Activated T-cell treated with anti-CD3 and anti-CD28 coated beads, Interleukin-2, amount 50 U/mL, for 72 hours (primary cell): ENCODE data around the gene BSCL2. TPM values are rescaled to one million over a fixed set of nuclear protein-coding genes. Genes with fewer than 3 reads are reported as not detected.
"Not testable (repeated sequence)": the region's sequence is repeated elsewhere in the genome, so short reads cannot be mapped to it uniquely, and the experiment has no call there.

Experiments used
- ATAC-seq, 2 donors: fragments of 150-1000 bp; cut with Tn5 transposase; replicated peaks in 1 of 2; 2 replicates each; pipeline ENCODE4 v1.10.0; 2021; ENCODE audit warnings: moderate library complexity in 2 of 2, mild to moderate bottlenecking in 1 of 2
- DNase-seq, 2 donors: peaks; one replicate each; pipeline ENCODE4 v3.0.0; 2021 to 2022; ENCODE audit warnings: mixed read lengths in 1 of 2
- H3K27ac Mint-ChIP-seq: one replicate; pipeline ENCODE4 v1.8.0; 2022; ENCODE audit warnings: mild to moderate bottlenecking, moderate library complexity, mixed read lengths
- H3K27me3 Mint-ChIP-seq: one replicate; pipeline ENCODE4 v1.8.0; 2022; ENCODE audit warnings: low read depth, mixed read lengths
- H3K36me3 Mint-ChIP-seq, 2 donors: one replicate each; pipeline ENCODE4 v1.8.0; 2022; ENCODE audit warnings: mixed read lengths in 2 of 2, mild to moderate bottlenecking in 1 of 2; ENCODE audit not compliant: insufficient read depth in 2 of 2
- H3K4me1 Mint-ChIP-seq: one replicate; pipeline ENCODE4 v1.8.0; 2022; ENCODE audit warnings: low read depth, mixed read lengths
- H3K4me3 Mint-ChIP-seq, 2 donors: one replicate each; pipeline ENCODE4 v1.8.0; 2022; ENCODE audit warnings: mild to moderate bottlenecking in 2 of 2, mixed read lengths in 2 of 2, moderate library complexity in 2 of 2
- H3K9me3 Mint-ChIP-seq, 2 donors: one replicate each; pipeline ENCODE4 v1.8.0; 2022; ENCODE audit warnings: mixed read lengths in 2 of 2
- total RNA-seq, 2 donors: library from RNA; stranded (reverse); gene quantifications; one replicate each; pipeline ENCODE4 v1.2.3, GENCODE V29; 2022

BSCL2 gene
- 10 to 100 TPM; 38.4 to 40.7 TPM for total RNA-seq

DNA sequence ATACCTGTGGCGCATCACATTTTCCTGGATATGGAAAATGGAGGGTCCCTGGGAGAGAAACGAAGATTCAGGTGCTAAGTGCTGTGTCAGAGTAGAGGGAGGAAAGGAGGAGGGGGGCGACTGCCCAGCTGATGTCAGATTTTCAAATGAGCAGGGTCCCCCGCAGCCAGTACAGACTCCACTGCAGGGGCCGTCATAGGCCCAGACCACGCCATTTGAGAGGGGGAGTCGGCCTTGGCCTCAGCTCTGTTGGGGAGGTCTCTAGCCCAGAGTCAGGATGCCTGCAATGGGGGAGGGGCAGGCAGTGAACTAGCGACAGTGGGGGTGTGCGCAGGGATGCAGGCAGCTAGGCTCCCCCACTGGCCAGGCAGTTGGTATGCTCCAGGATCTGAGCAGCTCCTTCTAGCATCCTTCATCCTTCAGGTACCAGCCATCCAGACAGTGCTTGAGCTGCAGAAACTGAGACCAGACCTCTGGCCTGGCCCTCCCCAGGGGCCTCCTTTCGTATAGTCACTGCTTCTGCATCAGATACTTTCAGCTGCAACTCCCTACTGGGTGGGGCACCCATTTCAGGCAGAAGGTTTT, at the start of gene BSCL2, which contains the start of gene GNG3:
Gene BSCL2, minus strand, starts transcription at position 148 of the 585 bp plus-strand sequence. CDS start 229 bp downstream, outside the sequence.
Gene GNG3, plus strand, starts transcription at position 400 of the 585 bp plus-strand sequence. CDS start 620 bp downstream, outside the sequence.
- peak in 1 of 2 donors; percentile 11 for DNase-seq
- H3K9me3 Mint-ChIP-seq: no peaks in the 10 kb centered on the region
- no peak for ATAC-seq
- peak within 1 kb of the TSS; percentile 89 to 96 for H3K4me3 Mint-ChIP-seq
- peaks cover 0 to 10% of the 10 kb centered on the region in 2 donors for H3K36me3 Mint-ChIP-seq
- H3K4me1 Mint-ChIP-seq: peaks cover 55% of the 10 kb centered on the region
- no peak within 1 kb of the TSS for H3K27ac Mint-ChIP-seq
- no peaks in the 10 kb centered on the region for H3K27me3 Mint-ChIP-seq

DNA sequence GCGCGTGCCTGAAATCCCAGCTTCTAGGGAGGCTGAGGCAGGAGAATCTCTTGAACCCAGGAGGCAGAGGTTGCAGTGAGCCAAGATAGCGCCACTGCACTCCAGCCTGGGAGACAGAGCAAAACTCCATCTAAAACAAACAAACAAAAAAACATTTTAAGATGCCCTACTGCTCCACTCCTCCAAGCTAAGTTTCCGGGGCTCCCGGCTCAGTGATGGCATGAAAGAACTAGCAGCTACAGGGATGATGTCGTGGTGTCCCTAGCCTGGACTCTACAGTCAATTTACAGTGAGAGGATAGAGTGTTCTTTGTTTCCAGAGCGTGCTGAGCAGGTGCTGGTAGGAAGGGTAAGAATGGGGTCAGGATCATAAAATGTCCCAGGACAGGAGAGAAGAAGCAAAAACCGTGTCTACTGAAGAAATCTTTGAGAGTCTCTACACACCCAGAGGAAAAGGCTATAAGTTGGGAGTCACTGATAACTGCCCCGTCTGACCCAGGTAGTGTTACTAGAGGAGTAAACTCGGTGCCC, 47.9 kb upstream of the BSCL2 start:
- no peaks in the 10 kb centered on the region for H3K27me3 Mint-ChIP-seq
- H3K9me3 Mint-ChIP-seq: no peaks in the 10 kb centered on the region
- H3K4me1 Mint-ChIP-seq: peaks cover 19% of the 10 kb centered on the region
- no peak overlapping the region for H3K27ac Mint-ChIP-seq
- H3K4me3 Mint-ChIP-seq: peak overlapping the region; percentile 20 to 93
- no peak for DNase-seq
- ATAC-seq: no peak
- peaks cover 0 to 2% of the 10 kb centered on the region in 2 donors for H3K36me3 Mint-ChIP-seq

- ATAC-seq (peak; percentile 96), DNase-seq (peak; percentile 96 to 98)
- Mint-ChIP-seq H3K9me3 (no peaks in the 10 kb centered on the region), H3K4me1 (peaks cover 29% of the 10 kb centered on the region), H3K4me3 (peak within 1 kb of the TSS; percentile 91 to 93), H3K36me3 (peaks cover 0 to 2% of the 10 kb centered on the region in 2 donors), H3K27me3 (no peaks in the 10 kb centered on the region), H3K27ac (peak within 1 kb of the TSS; percentile 89)
Observed at GRCh38 chr11:62753736-62754603, 46.7 kb upstream of the BSCL2 start, which contains the start of gene ZBTB3. Gene ZBTB3 (minus strand): TSS chr11:62754160. CDS start chr11:62753664, 496 bp downstream.

- ATAC-seq: no peak
- Mint-ChIP-seq H3K27me3 (no peaks in the 10 kb centered on the region), H3K36me3 (peaks cover 0 to 2% of the 10 kb centered on the region in 2 donors), H3K27ac (peak overlapping the region; percentile 89), H3K4me3 (peak overlapping the region; percentile 91 to 93), H3K4me1 (peaks cover 32% of the 10 kb centered on the region), H3K9me3 (no peaks in the 10 kb centered on the region)
- DNase-seq: no peak
Observed at GRCh38 chr11:62752994-62753735, 45.9 kb upstream of the BSCL2 start.

GRCh38 chr11:62752177-62752785, 45.1 kb upstream of the BSCL2 start:
- ATAC-seq: no peak
- H3K4me3 Mint-ChIP-seq: peak overlapping the region; percentile 91 to 93
- H3K27me3 Mint-ChIP-seq: no peaks in the 10 kb centered on the region
- peak overlapping the region; percentile 44 for H3K27ac Mint-ChIP-seq
- no peaks in the 10 kb centered on the region for H3K9me3 Mint-ChIP-seq
- peaks cover 0 to 2% of the 10 kb centered on the region in 2 donors for H3K36me3 Mint-ChIP-seq
- DNase-seq: no peak
- H3K4me1 Mint-ChIP-seq: peaks cover 32% of the 10 kb centered on the region

DNA sequence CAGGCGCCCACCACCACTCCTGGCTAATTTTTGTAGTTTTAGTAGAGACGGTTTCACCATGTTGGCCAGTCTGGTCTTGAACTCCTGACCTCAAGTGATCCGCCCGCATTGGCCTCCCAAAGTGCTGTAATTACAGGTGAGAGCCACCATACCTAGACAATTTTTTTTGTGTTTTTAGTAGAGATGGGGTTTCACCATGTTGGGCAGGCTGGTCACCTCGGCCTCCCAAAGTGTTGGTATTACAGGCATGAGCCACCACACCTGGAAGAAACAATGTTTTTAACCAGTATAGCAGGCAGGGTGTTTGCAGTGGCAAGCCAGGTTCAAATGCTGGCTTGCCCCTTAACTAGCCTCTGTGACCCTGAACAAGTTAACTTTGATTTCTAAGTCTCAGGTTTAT, 42.7 kb upstream of the BSCL2 start:
- H3K4me3 Mint-ChIP-seq, DNase-seq, H3K9me3 Mint-ChIP-seq, ATAC-seq, H3K36me3 Mint-ChIP-seq, H3K27me3 Mint-ChIP-seq: not testable (repeated sequence)
- Mint-ChIP-seq H3K27ac (peak overlapping the region; percentile 63), H3K4me1 (peaks cover 32% of the 10 kb centered on the region)

- Mint-ChIP-seq H3K27me3 (no peaks in the 10 kb centered on the region), H3K27ac (peak overlapping the region; percentile 70), H3K4me1 (peaks cover 21% of the 10 kb centered on the region), H3K36me3 (peaks cover 0 to 2% of the 10 kb centered on the region in 2 donors), H3K9me3 (no peaks in the 10 kb centered on the region), H3K4me3 (no peak overlapping the region)
- DNase-seq (no peak), ATAC-seq (no peak)
Observed at GRCh38 chr11:62747475-62748160, 40.4 kb upstream of the BSCL2 start.

- Mint-ChIP-seq H3K36me3 (peaks cover 3 to 14% of the 10 kb centered on the region in 2 donors), H3K27ac (no peak overlapping the region), H3K4me3 (no peak overlapping the region), H3K27me3 (no peaks in the 10 kb centered on the region), H3K9me3 (no peaks in the 10 kb centered on the region), H3K4me1 (peaks cover 12% of the 10 kb centered on the region)
- ATAC-seq: no peak
- DNase-seq: no peak
Observed at GRCh38 chr11:62737196-62737595, 30.0 kb upstream of the BSCL2 start.

GRCh38 chr11:62732830-62733229, 25.6 kb upstream of the BSCL2 start:
- no peak for ATAC-seq

GRCh38 chr11:62730076-62730475, 22.9 kb upstream of the BSCL2 start:
- ATAC-seq, H3K9me3 Mint-ChIP-seq, H3K27me3 Mint-ChIP-seq, DNase-seq: not testable (repeated sequence)
- peaks cover 18 to 19% of the 10 kb centered on the region in 2 donors for H3K36me3 Mint-ChIP-seq
- peak overlapping the region; percentile 80 for H3K27ac Mint-ChIP-seq
- H3K4me3 Mint-ChIP-seq: peak overlapping the region; percentile 88 to 96
- H3K4me1 Mint-ChIP-seq: peaks cover 37% of the 10 kb centered on the region

More at GRCh38 chr11:62732830-62733229, 25.6 kb upstream of the BSCL2 start:
- Mint-ChIP-seq H3K27ac (peak overlapping the region; percentile 75), H3K36me3 (peaks cover 7 to 12% of the 10 kb centered on the region in 2 donors), H3K27me3 (no peaks in the 10 kb centered on the region), H3K4me1 (peaks cover 30% of the 10 kb centered on the region), H3K9me3 (no peaks in the 10 kb centered on the region), H3K4me3 (no peak overlapping the region)
- no peak for DNase-seq

GRCh38 chr11:62728171-62728988, 21.2 kb upstream of the BSCL2 start, which contains the start of gene TTC9C:
Gene TTC9C (plus strand): TSS chr11:62728486. CDS start chr11:62728849, 363 bp downstream.
- peaks cover 54% of the 10 kb centered on the region for H3K4me1 Mint-ChIP-seq
- peak within 1 kb of the TSS; percentile 96 to 98 for H3K4me3 Mint-ChIP-seq
- peak within 1 kb of the TSS; percentile 84 for H3K27ac Mint-ChIP-seq
- peaks cover 24 to 29% of the 10 kb centered on the region in 2 donors for H3K36me3 Mint-ChIP-seq
- ATAC-seq: peak; percentile 31 to 37
- peak; percentile 84 for DNase-seq
- no peaks in the 10 kb centered on the region for H3K9me3 Mint-ChIP-seq
- H3K27me3 Mint-ChIP-seq: no peaks in the 10 kb centered on the region
